Measurements from ENCODE around the gene VAV2.
A peak's percentile ranks its signal among the peaks of the same experiment; 100 is the strongest.

The VAV2 gene

GRCh38 chr9:133991964-133992779, at the start of gene VAV2:
Gene VAV2, minus strand, starts transcription at chr9:133992324. Its CDS starts 46 bp downstream, at chr9:133992278.
- peak; percentile 46 for DNase-seq

- DNase-seq, result no peak
Observed at GRCh38 chr9:134041649-134041962, 49.5 kb upstream of the VAV2 start.

- DNase-seq, result no peak
Observed at GRCh38 chr9:134040781-134041648, 48.9 kb upstream of the VAV2 start.

DNA sequence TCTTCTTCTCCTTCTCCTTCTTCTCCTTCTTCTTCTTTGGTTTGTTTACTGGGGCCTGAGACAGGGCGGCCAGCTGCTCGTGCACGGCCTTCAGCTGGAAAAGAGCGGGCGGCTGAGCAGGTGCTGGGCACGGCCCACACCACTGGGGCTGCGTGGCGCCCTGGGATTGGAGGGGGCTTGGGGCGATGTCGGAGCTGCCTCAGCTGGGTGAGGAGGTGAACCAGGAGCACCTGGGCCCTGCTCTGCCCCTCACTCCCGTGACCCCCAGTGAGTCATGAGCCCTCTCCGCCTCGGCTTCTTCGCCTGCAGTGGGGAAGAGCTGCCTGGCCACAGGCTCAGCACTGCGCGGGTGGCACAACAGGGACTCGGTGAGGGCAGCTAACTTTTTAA, 48.0 kb upstream of the VAV2 start:
- no peak for DNase-seq

GRCh38 chr9:134039386-134040175, 47.5 kb upstream of the VAV2 start:
- no peak for DNase-seq

- DNase-seq, result no peak
Observed at GRCh38 chr9:134037641-134038040, 45.5 kb upstream of the VAV2 start.

DNA sequence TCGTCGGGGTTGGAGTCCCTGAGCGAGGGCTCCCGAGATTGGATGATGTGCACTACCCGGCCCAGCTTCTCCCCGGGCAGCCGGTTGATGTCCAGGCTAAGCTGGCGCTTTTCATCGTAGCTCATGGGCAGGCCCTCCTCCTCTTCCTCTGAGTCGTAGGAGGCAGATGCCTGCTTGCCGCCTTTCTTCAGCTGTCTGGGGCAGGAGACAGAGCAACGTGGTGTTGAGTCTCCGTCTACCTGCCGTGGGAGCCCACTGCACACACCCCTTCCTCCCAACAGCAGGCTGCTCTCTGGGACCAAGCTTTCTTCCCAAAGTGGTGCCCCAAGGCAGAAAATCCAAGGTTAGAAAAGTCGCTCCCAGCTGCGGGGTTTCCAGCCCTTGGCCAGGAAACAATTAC, 44.0 kb upstream of the VAV2 start:
- DNase-seq, result no peak

GRCh38 chr9:134035041-134036039, 43.2 kb upstream of the VAV2 start:
- no peak for DNase-seq

DNA sequence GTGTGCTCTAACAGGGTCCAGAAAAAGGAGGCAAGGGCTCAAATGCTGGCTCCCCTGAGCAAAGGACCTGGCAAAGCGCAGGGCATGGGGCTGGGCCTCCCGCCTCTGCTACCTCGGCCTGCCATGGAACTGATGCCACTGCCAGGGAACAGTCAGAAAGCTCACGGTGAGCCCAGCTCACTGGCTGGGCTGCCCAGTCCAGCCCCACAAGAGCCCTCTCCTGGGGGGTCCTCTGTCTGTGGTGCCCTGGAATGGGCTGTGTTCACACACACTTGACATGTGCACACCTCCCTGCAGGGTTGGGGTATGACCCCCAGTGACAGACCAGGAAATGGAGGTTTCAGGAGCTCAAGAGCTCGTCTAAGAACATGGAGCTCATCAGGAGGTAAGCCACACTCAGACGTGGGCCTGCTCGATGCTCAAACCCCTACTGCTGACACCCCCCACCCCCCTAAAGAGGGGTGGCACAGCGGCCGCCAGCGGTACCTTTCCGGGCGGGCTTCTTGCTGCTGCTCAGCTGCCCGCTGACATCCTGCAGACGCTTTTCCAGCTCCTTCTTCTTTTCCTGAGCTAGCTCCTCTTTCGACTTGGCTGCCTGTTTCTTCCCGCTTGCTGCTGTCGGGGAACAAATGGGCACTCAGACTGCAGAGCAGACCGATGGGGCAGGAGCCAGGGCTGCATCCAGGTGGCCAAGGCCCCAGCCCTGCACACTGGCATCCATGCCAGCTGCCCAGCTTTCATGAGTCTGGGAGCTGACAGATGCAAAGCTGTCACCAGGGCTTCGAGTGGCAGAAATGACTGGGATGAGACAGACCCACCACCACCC, 42.3 kb upstream of the VAV2 start:
- no peak for DNase-seq

DNA sequence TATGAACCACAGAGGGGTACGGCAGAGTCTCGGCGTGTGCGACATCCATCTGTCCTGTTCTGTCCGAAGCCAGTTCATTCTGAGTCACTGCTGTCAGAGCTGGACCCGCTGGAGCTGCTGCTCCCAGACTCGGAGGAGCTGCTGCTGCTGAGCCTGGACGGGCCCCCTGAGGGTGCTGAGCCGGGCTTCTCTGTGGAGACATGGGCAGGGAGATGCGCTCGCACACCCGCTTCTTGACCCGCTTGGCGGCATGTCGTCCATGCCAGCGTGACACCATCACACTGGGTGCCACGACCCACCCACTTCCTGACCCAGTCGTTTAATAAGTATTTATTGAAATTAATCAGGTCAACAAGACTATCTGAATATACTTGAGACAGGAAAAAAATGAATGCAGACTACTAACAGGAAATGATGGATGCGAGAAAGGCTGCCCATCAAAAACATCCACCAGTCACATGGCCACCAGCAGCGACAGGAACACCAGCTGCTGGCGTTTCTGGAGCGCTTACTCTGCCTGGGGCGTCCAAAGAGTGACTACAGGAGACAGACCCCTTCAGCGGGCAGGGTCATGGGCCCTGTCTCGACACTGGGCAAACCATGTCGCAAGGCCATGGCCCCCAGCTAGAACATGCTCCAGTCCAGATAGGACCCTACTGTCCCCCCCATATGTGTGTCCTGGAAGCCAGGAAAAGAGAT, 41.5 kb upstream of the VAV2 start:
- no peak for DNase-seq

- DNase-seq, result no peak
Observed at GRCh38 chr9:134032456-134033222, 40.5 kb upstream of the VAV2 start.

DNA sequence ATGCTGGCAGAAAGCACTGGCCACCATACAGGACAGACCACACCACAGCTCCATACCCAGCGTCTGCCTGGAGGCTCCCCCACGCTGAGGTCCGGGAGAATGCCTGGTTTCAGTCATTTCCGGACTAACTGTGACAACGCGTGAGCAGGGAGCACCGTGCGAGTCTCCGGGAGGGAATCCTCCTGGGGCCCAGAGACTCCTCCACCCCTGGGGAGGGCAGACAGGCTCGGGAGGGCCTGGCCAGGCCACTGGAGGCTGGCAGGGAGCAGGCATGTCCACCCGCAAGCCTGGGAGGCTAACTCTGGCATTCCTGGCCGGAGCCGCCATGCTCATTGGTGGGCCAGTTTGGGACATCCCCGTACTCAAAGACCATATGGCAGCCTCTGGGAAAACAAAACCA, 39.7 kb upstream of the VAV2 start:
- DNase-seq, result no peak

DNA sequence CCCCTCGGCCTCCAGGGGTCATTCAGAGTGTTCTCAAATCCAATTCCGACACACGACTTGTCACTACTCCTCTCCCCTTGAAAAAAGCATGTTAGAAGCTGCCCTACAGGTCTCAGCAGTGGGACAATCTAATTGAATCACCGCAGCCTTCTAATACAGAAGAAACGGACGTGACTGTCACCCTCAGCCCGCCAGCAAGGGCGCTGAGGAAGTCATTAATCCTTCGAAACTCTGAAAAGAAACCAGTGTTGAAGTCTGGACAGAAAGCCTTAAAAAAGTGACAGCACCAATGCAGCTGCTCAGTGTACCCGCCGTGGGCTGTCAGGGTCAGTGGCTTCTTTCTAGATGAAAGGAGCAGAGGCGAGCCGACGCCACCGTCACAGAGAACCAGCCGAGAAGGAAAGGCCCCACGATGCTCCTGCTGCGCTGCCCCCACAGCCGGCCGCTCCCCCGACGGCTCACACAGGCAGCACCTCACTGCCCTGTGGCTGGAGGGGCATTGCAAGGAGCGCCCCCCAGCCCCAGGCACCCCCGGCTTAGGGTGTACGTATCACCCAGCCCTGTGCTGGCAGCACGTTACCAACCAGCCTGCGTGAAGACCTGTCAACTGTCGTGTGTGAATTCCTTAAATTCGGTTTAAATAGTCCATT, 38.8 kb upstream of the VAV2 start:
- no peak for DNase-seq

DNA sequence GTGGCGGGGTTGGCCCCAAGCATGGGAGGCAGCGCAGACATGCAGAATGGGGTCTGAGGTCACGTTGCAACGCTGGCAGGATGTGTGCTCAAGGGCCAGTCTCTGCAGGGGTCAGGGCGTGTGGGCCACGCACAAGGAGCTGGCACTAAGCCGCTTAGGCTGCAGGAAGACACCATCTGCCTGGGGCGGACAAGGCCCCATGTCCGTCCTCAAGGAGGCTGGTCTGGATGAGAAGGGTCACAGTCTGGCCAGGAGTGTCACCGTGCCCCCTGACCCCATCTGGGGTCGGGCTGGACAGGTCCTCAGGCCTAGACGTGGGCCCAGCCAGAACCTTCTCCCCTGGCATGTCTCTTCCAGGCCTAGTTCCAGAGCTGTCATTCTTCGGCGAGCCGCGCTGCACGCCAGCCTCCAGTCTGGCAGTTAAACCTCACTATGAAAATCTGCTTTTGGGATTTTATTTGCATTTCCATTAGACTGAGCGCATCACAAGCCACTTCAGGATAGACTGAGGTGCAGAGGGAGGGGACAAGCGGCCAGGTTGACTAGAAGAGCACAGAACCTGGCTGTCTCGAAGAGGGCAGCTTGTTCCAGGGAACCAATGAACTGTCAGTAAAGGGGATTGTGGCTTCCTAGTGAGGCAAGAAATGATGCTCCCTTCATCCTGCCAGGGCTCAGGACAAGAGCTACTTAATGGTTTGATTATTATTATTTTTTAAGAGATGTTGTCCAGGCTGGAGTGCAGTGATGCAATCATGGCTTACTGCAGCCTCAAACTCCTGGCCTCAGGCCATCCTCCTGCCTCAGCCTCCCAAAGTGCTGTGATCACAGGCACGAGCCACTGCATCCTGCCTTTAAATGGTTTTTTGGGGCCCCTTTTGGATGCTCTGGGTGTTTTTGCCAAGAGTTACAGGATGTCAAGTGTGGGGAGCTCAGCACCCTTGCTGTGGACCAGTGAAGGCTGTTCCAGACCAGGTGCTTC, 37.4 kb upstream of the VAV2 start:
- no peak for DNase-seq

DNA sequence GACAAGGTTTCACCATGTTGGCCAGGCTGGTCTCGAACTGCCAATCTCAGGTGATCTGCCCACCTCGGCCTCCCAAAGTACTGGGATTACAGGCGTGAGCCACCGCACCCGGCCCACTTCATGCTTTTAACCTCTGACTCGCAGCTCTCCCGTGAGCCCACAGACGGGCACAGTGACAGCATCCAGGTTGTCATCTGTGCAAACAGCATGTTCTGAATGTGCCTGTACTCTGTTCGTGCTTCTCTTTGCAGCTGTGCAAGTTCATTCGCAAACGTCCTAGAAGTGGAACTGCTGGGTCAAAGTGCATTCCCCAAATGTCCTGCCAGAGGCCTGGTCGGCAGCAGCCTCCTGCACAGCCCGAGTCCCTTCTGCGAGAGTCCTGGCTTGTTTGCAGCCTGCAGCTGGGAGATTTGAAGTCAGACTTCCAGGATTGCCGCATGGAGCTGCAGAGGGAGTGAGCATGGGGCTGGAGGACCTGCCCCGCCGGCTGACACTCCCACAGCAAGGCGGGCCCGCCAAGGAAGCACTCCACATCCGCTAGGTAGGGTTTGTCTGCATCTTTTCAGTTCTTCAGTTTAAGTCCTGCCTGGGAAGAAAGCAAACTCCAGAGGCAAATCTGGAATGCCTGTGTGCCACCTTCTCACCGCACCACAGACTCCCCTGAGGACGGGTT, 36.6 kb upstream of the VAV2 start:
- DNase-seq, result no peak

DNA sequence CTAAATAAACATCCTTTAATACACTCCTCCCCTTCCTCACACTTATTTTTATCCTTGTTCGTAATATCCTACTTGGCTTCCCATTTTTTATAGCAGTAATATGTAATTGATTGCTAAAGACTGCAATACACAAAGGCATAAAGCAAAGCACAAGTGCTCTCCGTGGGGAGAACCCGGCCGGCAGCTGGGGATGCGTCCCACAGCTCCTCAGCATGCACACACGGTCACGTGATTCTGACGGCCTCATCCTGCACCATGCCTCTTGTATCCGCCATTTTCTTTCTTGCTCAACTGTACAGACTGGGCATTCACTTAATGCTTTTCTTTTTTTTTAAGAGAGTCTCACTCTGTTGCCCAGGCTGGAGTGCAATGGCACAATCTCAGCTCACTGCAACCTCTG, 36.0 kb upstream of the VAV2 start:
- DNase-seq, result peak; percentile 38

DNA sequence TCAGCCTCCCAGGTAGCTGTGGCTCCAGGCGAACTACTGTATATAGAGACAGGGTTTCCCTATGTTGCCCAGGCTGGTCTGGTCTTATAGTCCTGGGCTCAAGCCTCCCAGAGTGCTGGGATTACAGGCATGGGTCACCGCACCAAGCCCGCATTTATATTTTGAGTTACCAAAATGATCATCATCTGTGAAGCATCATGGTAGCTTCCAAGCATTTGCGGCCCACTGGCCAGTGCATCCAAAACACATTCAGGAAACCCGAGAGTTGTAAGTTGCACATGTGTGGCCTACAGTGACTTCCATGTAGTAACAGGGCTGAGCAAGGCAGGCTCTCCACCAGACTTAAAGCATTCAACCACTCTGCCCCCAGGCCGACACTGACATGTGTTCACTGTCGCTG, 35.4 kb upstream of the VAV2 start:
- DNase-seq, result peak; percentile 48
